GM12891 (cell line): ENCODE results near the gene REL.

Source experiments
- PAX5 ChIP-seq: IDR thresholded peaks from 2 replicates; pipeline ENCODE4 v1.6.1; 2011; ENCODE audit warnings: low read length, moderate library complexity, mild to moderate bottlenecking; ENCODE audit not compliant: insufficient read depth, severe bottlenecking
- POLR2A ChIP-seq: IDR thresholded peaks from 2 replicates; pipeline ENCODE4 v1.6.1; 2011; ENCODE audit warnings: low read depth, low read length, control low read depth
- POLR2AphosphoS5 ChIP-seq: IDR thresholded peaks from 2 replicates; pipeline ENCODE4 v1.6.1; 2011; ENCODE audit warnings: low read depth, low read length, control low read depth
- POU2F2 ChIP-seq: IDR thresholded peaks from 2 replicates; pipeline ENCODE4 v1.6.1; 2011; ENCODE audit warnings: low read depth, mild to moderate bottlenecking, control low read depth, low read length, moderate library complexity
- SPI1 ChIP-seq: IDR thresholded peaks from 2 replicates; pipeline ENCODE4 v1.6.1; 2011; ENCODE audit warnings: low read depth, low read length, control low read depth
- TAF1 ChIP-seq: IDR thresholded peaks from 2 replicates; pipeline ENCODE4 v1.6.1; 2011; ENCODE audit warnings: low read depth, low read length, control low read depth

DNA sequence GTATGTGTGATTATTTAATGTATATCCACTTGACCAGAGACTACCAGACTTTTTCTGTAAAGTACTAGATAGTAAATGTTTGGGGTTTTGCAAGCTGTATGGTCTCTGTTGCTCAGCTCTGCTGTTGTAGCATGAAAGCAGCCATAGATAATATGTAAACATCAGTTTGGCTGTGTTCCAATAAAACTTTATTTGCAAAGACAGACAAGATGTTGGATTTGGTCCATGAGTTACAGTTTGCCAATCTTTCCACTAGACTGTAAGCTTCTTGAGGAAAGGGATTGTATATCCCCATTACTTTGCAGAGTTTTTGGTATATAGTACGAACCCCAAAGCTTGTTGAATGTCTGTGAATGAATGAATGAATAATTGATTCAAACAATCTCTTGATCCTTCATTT lies 17.2 kb downstream of the REL start:
- TF ChIP-seq POLR2A (no peak), POLR2AphosphoS5 (no peak), SPI1 (no peak), TAF1 (no peak), PAX5 (no peak), POU2F2 (no peak)
